OCI-LY3 (cell line): ENCODE measurements around the gene CCDC127.

Experiments
- CTCF ChIP-seq: fragments of 200-600, 300-600 bp; sonication (generic); IDR thresholded peaks from 2 replicates; pipeline ENCODE4 v1.5.1; 2014; ENCODE audit warnings: antibody characterized with exemption, low read length, low read depth
- EZH2phosphoT487 ChIP-seq: fragments of 200-600 bp; shearing (Covaris generic); IDR thresholded peaks from 2 replicates; pipeline ENCODE4 v1.6.1; 2018; ENCODE audit warnings: antibody characterized with exemption, mixed run types, low read depth

DNA sequence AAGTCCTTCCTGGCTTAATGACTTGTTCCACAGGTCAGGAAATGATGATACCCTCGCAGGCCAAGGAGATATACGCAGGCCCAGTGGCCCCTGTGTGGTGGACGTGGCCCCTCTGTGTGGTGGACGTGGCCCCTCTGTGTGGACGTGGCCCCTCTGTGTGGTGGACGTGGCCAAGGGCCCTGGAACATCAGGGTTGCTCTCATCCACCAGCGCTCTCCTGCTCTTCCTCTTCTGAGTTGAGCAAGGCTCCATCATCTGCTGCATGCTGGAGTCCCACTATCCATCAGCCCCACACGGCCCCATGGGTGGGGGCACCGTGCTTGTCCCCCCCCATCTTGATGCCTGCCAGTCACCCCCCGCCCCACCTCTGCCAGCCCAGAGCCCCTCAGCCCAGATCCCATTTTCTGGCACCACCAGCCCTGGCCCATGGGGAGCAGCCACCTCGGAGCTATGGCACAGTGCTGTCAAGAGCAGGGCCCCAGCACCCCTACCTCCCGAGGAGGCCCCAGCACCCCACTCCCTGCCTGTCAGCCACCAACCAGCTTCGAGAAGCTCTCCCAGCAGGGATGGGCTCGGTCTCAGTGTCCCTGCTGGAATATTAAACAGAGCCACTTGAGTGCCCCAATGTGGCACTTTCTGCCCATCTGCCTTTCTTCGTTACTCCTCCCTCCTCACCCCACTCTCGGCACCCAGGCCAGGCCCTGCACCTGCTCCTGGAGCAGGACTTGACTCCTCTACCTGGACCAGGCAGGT, 18.6 kb downstream of the CCDC127 start:
- no peak for TF ChIP-seq CTCF
- TF ChIP-seq EZH2phosphoT487: no peak
